Spleen (tissue), 7 donors: ENCODE data around the gene APOA4.

Source experiments
- CTCF ChIP-seq, 11 experiments: fragments of 200-600 bp in 7 of 11; fragments of 450-650 bp in 4 of 11; sonication (generic) in 4 of 11; IDR thresholded peaks in 8 of 11; conservative IDR thresholded peaks in 3 of 11; 1 replicate in 7 of 11; 2 replicates in 4 of 11; pipeline versions ENCODE4 v1.4.0 to v1.8.0; 2016 to 2021; ENCODE audit warnings: antibody characterized with exemption in 11 of 11, inconsistent platforms in 4 of 11, mild to moderate bottlenecking in 1 of 11
- POLR2A ChIP-seq, 3 donors: fragments of 450-650 bp; IDR thresholded peaks; one replicate each; pipeline ENCODE4 v1.5.1; 2017; ENCODE audit warnings: antibody characterized with exemption in 3 of 3, mild to moderate bottlenecking in 1 of 3
- POLR2AphosphoS5 ChIP-seq, 3 donors: sonication (generic); formaldehyde crosslinking; IDR thresholded peaks; one replicate each; pipeline ENCODE4 v1.5.1; 2017; ENCODE audit warnings: antibody characterized with exemption in 3 of 3
- donor health status: DM: no; HTN: no; CAD: no; lungs with moderate emphysema.
- donor health status: DM: no; HTN: no; CAD: no.
- donor health status: DM: no; HTN: no; CAD: no.

DNA sequence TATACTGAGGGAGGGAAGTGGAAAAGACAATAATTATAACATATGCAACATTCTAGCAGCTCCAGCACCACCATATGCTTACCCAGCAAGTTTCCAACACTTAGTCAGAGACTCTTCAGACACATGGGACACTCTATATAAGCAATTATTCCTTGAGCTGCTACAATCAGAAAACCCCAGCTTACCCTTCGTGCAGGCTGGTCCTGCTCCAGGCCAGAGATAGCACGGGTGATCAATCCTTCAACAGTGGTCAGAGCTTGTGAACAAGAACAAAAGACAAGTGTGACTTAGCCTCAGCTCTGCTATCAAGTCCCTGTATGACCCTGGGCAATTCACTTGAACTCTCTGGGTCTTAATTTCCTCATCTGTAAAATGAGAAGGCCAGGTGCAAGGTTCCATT is 36.8 kb downstream of the APOA4 start:
- no peak for TF ChIP-seq POLR2AphosphoS5 (IDR thresholded peaks at IDR 0.05)
- TF ChIP-seq CTCF (IDR thresholded peaks at IDR 0.05 in 8 of 11, conservative IDR thresholded peaks at IDR 0.05 in 3 of 11) = no peak
- no peak for TF ChIP-seq POLR2A (IDR thresholded peaks at IDR 0.05)
